Measurements from ENCODE around the gene DENND10.

The DENND10 gene

GRCh38 chr10:119116326-119116951 is 12.5 kb downstream of the DENND10 start:
- Histone ChIP-seq H3K79me2 (ENCODE audit: insufficient read depth, low read length) (peaks cover 3% of the 10 kb centered on the region; the same call in 1 of the 2 replicates), H3K27ac (ENCODE audit: low read depth, low read length) (no peak overlapping the region), H2AFZ (ENCODE audit: low read depth, low read length, severe bottlenecking) (no peak overlapping the region), H3K4me3 (ENCODE audit: insufficient read depth, low read length, poor library complexity, severe bottlenecking) (no peak overlapping the region), H3K27me3 (ENCODE audit: low read length) (no peaks in the 10 kb centered on the region), H3K9ac (ENCODE audit: low read length) (no peak overlapping the region), H3K9me3 (ENCODE audit: insufficient read depth, low read length) (no peaks in the 10 kb centered on the region), H3F3A (ENCODE audit: insufficient read depth) (peaks cover 24% of the 10 kb centered on the region), H3K9me2 (replicated peaks; ENCODE audit: insufficient read depth, low read length) (no peaks in the 10 kb centered on the region), H3K4me2 (ENCODE audit: low read depth, low read length, poor library complexity, severe bottlenecking) (no peak overlapping the region), H4K20me1 (ENCODE audit: low read depth, low read length) (no peaks in the 10 kb centered on the region), H3K36me3 (ENCODE audit: low read length) (peaks cover 19% of the 10 kb centered on the region; the same call in 1 of the 2 replicates)
- no peak for TF ChIP-seq EZH2phosphoT487 (conservative IDR thresholded peaks at IDR 0.05; ENCODE audit: low read length)
- no peak for TF ChIP-seq CTCF (IDR thresholded peaks at IDR 0.05; ENCODE audit: insufficient read depth, low read length, poor library complexity, severe bottlenecking)

DNA sequence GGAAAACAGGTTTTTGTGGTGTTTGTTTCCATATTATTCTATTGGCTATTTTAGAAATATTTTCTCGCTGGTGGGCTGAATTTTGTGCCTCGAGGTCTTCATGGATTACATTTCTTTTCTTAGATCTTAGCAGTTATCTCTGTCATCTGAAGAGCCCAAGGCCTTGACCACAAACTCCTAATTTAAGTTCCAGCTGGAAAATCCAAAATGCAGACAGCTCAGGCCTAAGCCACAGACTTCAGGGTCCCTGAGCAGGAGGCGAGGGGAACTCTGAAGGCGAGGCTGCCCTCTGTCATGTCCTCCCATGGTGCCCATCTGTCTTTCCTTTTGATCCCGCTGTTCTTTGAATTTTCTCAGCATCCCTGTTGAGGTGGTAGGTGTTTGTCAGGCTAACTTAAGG is 14.3 kb downstream of the DENND10 start:
- H3K9ac ChIP-seq (ENCODE audit: low read length) = no peak overlapping the region
- H3K79me2 ChIP-seq (ENCODE audit: insufficient read depth, low read length) = peaks cover 3% of the 10 kb centered on the region; the same call in 1 of the 2 replicates
- no peak overlapping the region for H3K27ac ChIP-seq (ENCODE audit: low read depth, low read length)
- peaks cover 28% of the 10 kb centered on the region for H3F3A ChIP-seq (ENCODE audit: insufficient read depth)
- H3K9me2 ChIP-seq (replicated peaks; ENCODE audit: insufficient read depth, low read length) = no peaks in the 10 kb centered on the region
- no peaks in the 10 kb centered on the region for H3K9me3 ChIP-seq (ENCODE audit: insufficient read depth, low read length)
- H3K36me3 ChIP-seq (ENCODE audit: low read length) = peaks cover 13% of the 10 kb centered on the region; the same call in 1 of the 2 replicates
- TF ChIP-seq EZH2phosphoT487 (conservative IDR thresholded peaks at IDR 0.05; ENCODE audit: low read length) (no peak), CTCF (IDR thresholded peaks at IDR 0.05; ENCODE audit: insufficient read depth, low read length, poor library complexity, severe bottlenecking) (no peak)
- H4K20me1 ChIP-seq (ENCODE audit: low read depth, low read length) = no peaks in the 10 kb centered on the region
- H3K27me3 ChIP-seq (ENCODE audit: low read length) = no peaks in the 10 kb centered on the region
- H3K4me3 ChIP-seq (ENCODE audit: insufficient read depth, low read length, poor library complexity, severe bottlenecking) = no peak overlapping the region
- H3K4me2 ChIP-seq (ENCODE audit: low read depth, low read length, poor library complexity, severe bottlenecking) = no peak overlapping the region
- no peak overlapping the region for H2AFZ ChIP-seq (ENCODE audit: low read depth, low read length, severe bottlenecking)

GRCh38 chr10:119119400-119119799 is 15.5 kb downstream of the DENND10 start:
- no peak overlapping the region for H2AFZ ChIP-seq (ENCODE audit: low read depth, low read length, severe bottlenecking)
- H3K4me3 ChIP-seq (ENCODE audit: insufficient read depth, low read length, poor library complexity, severe bottlenecking) = no peak overlapping the region
- H3K9me3 ChIP-seq (ENCODE audit: insufficient read depth, low read length) = no peaks in the 10 kb centered on the region
- H3F3A ChIP-seq (ENCODE audit: insufficient read depth) = peaks cover 28% of the 10 kb centered on the region
- no peaks in the 10 kb centered on the region for H3K9me2 ChIP-seq (replicated peaks; ENCODE audit: insufficient read depth, low read length)
- H3K9ac ChIP-seq (ENCODE audit: low read length) = peak overlapping the region; percentile 39
- TF ChIP-seq EZH2phosphoT487 (conservative IDR thresholded peaks at IDR 0.05; ENCODE audit: low read length) = no peak
- no peak for TF ChIP-seq CTCF (IDR thresholded peaks at IDR 0.05; ENCODE audit: insufficient read depth, low read length, poor library complexity, severe bottlenecking)
- H4K20me1 ChIP-seq (ENCODE audit: low read depth, low read length) = no peaks in the 10 kb centered on the region
- no peaks in the 10 kb centered on the region; the same call in 1 of the 2 replicates for H3K79me2 ChIP-seq (ENCODE audit: insufficient read depth, low read length)
- peaks cover 7% of the 10 kb centered on the region; the same call in 1 of the 2 replicates for H3K36me3 ChIP-seq (ENCODE audit: low read length)
- H3K4me2 ChIP-seq (ENCODE audit: low read depth, low read length, poor library complexity, severe bottlenecking) = peak overlapping the region; percentile 61
- peak overlapping the region; percentile 92 for H3K27ac ChIP-seq (ENCODE audit: low read depth, low read length)
- no peaks in the 10 kb centered on the region for H3K27me3 ChIP-seq (ENCODE audit: low read length)
